ENCODE data around the gene FUOM.
A peak's percentile ranks its signal among the peaks of the same experiment; 100 is the strongest.
"Not testable (repeated sequence)": the region's sequence is repeated elsewhere in the genome, so short reads cannot be mapped to it uniquely, and the experiment has no call there.

The FUOM gene

DNA sequence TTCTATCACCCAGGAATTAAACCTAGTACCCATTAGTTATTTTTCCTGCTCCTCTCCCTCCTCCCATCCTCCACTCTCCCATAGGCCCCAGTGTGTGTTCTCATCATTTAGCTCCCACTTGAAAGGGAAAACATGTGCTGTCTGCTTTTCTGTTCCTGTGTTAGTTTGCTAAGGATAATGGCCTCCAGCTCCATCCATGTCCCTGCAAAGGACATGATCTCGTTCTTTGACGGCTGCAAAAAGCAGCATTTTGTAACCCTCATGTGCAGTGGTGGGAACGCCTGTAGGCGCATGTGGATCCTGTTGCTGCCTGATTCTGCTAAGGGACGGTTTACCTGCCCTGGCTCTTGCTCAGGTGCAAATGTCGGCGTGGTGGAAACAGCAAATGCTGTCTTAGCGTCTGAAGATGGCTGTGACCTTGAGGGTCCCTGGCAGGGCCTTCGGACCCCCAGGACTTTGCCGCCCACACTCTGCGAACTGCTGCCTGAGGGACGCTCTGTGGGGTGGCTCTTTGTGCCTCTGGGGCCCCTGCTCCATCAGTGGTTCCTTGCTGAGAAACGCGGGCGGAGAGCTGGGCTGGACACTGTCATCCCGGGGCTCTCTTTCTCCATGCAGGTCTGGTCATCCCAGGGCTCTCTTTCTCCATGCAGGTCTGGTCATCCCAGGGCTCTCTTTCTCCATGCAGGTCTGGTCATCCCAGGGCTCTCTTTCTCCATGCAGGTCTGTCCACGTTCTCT is 30.6 kb upstream of the FUOM start:
- DNase-seq (ENCODE audit: low read depth in 3 of 3), result no peak

DNA sequence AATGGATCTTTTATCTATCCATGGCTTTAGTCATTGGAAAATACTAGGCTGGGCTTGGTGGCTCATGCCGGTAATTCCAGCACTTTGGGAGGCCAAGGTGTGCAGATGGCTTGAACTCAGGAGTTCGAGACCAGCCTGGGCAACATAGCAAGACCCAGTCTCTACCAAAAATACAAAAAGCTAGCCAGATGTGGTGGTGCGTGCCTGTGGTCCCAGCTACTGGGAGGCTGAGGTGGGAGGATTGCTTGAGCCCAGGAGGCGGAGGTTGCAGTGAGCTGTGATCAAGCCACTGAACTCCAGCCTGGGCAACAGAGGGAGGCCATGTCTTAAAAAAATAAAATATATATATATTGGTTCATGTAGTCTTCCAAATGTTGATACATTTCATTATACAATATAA is 29.1 kb upstream of the FUOM start:
- DNase-seq (ENCODE audit: low read depth in 3 of 3), result not testable (repeated sequence)

DNA sequence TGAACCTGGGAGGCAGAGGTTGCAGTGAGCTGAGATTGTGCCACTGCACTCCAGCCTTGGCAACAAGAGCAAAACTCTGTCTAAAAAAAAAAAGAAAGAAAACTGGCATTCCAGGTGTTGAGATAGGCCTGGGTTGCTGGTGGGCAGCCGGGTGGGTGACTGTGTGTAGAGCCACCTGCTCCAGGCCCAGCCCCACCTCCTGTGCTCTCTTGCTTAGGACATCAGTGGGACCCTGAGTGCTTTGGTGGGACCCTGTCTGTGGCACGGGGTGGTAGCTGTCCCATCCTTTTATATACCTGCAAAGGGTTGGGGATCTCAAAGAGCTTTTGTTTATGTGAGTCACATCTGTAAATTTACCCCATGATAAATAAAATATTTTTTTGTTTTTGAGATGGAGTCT is 27.4 kb upstream of the FUOM start:
- DNase-seq (ENCODE audit: low read depth in 3 of 3), result no peak

DNA sequence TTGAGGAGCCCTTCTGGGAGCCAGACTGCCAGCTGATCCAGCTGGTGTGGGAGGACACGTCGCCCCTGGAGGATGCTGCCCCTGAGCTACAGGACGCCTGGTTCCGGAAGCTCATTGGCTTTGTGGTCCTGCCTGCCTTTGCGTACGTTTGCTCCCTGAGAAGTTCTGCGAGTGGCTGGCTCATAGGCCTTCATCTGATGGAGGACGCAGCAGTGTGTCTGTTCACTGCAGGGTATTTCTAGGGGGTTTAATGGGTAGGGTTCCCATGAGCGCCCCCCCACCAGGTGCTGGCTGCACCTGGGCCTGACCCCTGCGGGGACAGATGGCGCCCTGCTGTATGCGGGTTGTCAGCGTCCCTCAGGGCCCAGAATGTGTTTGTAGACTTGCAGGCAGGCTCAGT is 26.3 kb upstream of the FUOM start:
- DNase-seq (ENCODE audit: low read depth in 3 of 3), result no peak

DNA sequence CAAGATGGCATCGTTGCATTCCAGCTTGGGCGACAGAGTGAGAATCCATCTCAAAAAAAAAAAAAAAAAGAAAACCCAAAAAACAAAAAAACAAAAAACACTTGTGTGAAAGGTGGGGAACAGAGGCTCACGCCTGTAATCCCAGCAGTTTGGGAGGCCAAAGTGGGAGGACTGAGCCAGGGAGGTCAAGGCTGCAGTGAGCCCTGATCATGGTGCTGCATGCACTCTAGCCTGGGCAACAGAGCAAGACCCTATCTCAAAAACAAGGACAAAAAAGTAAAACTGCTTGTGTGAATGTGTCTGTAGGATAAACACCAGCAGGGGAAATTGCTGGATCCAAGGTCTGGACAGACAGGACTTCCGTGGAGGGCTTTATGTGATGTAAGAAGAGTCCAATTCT is 25.7 kb upstream of the FUOM start:
- DNase-seq (ENCODE audit: low read depth in 3 of 3), result no peak

DNA sequence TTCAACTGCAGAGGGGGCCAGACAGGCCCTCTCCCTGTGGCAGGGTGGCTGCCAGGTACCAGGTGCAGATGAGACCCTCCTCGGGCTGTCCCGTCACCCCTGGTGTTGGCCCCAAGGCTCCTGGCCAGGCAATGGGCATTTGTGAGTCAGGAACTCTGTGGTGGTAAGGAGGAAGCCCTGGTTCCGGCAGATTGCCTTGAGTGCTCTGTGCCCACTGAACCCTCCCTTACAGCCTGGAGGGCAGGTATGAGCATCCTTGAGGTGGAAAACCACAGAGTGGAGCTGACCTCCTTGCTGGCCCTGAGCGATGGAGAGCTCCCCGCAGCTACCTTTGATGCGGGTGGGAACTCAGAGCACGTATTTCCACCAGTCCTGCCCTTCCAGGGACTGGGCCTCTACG is 23.2 kb upstream of the FUOM start:
- no peak for DNase-seq (ENCODE audit: low read depth in 3 of 3)

DNA sequence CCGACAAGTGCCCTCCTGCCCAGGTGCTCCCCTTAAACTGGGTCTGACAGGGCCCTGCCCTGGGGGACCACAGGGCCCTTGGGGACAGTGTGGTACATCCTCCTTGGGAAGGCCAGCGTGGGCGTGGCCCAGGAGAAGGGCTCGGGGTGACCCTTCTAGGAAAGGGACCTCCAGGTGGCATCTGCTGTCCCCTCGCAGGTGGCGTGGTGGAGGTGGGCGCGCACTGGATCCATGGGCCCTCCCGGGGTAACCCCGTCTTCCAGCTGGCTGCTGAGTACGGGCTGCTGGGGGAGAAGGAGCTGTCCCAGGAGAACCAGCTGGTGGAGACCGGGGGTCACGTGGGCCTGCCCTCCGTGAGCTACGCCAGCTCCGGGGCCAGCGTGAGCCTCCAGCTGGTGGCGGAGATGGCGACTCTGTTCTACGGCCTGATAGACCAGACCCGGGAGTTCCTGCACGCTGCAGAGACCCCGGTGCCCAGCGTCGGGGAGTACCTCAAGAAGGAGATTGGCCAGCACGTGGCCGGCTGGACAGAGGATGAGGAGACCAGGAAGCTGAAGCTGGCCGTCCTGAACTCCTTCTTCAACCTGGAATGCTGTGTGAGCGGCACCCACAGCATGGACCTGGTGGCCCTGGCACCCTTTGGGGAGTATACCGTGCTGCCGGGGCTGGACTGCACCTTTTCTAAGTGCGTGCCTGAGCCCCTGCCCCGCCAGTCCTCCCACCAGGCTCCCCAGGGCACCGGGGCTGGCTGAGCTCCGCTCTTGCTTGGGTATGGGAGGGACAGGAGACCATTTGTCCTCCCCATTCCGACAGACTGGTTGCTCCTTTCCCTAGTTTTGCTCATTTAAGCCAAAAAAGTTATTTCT is 22.2 kb upstream of the FUOM start:
- DNase-seq (ENCODE audit: low read depth in 3 of 3), result no peak

DNA sequence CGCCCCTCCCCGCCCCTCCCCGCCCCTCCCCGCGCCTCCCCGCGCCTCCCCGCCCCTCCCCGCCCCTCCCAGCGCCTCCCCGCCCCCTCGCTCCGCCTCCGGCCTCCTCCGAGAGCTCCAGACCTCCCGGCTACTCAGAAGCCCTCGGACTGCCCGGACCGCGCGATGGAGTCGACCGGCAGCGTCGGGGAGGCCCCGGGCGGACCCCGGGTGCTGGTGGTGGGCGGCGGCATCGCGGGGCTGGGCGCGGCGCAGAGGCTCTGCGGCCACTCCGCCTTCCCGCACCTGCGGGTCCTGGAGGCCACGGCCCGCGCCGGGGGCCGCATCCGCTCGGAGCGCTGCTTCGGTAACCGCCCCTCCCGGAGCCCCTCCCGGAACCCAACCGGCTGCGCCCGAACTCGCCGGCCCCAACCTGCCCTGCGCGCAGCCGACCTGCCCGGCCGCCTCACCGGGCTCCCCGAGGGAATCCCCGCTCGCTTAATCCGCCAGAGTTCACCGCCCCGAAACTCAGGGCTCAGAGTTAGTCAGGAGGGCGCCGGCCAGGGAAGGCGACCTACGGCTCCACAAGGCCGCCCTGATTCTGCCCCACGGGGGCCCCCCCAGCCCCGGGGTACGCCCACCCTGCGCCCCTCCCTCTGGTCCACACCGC is 21.5 kb upstream of the FUOM start, which contains the start of gene PAOX:
Gene PAOX (plus strand): TSS at position 111 of the 649 bp plus-strand sequence. CDS start 55 bp downstream, at position 166.
- peak in 1 of 3 donors; percentile 53 for DNase-seq (ENCODE audit: low read depth in 3 of 3)

DNA sequence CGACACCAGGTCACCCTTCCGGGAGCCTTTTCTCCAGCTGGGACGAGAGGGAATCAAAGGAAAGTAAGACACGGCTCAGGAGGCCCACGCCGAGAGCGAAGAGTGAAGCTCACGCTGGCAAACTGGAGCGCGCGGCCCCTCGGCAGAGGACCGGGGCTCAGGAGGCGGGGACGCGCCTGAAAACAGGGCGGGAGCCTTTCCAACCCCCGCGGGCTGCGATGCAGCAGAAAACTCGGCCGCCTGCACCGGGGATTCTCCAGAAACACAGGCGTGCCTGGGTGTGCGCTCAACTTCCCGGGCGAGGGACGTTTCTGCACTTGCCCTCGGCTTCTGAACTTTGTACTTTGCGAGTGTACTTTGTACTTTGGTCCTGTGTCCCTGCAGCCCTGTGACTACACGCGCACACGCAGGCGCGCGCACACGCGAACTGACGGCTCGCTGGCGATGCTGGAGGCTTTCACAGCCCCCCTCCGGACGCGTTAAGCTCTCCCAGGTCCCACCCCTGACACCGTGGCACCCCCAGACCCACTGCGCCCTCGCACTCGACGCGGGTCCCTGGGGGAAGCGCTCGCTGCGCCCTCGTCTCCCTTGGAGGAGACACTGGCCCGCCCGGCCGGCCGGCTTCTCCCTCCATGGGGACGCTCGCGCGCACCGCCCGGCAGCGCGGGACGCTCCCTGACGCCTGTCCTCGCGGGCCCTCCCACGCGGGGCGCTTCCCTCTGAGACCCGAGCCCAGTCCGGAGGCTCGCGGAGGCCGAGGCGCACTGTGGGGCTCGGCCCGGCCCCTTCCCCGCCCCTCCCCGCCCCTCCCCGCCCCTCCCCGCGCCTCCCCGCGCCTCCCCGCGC is 20.7 kb upstream of the FUOM start:
- DNase-seq (ENCODE audit: low read depth in 3 of 3), result no peak

DNA sequence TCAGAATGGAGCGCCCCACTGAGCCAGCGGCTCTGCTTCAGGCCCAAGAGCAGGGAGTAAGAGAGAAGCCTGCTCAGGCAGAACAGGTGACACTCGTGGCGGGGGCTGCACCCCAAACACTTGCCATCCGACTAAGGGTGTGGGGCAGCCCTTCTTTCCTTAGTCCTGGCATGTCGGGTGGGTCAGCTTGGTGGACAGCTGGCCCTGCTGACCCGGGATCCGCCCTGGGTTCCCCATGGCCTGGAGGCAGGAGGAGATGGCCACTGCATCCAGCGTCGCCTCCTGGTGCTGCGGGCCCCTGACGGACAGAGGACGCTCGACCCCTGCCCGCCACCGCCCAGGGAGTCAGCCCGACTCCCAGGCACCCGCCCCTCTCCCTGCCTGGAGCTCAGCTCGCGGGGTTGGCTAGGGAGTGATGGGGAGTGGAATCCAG is 20.0 kb upstream of the FUOM start:
- no peak for DNase-seq (ENCODE audit: low read depth in 3 of 3)

DNA sequence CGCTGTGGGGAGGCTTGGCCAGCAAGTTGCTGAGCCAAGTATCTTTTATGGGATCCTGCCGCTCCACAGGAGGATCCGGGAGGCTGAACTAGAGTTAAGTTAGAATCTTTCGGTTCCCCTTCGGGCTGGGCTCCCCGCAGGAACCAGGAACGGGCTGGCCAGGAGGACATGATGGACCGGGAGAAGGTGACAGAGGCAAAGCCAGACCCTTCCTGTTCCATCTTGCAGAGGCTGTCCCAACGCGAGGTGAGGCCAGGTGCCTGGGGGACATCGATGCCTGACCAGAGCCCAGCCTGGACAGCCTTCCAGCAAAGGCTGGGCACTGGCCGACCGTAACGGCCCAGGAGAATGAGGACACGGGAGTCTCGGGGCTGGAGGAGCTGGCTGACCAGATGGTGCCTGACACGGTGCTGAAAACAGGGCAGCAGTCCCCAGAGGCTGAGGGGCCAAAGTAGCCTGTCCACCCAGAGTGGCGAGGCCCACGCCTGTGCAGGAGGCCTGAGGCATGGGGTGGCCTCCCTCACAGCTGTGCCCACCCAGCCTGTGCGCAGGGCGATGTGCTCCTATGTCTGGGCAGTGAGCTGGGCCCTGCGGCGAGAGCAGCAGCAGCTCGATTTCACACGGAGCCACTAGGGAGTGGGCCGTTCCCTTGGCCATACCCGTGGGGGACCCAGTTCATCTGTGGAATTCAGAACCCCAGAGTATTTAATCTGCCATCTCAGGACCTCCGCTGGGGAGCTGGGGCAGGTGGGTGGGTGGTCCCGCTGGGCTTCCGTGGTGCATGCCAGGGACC is 19.4 kb upstream of the FUOM start:
- no peak for DNase-seq (ENCODE audit: low read depth in 3 of 3)

DNA sequence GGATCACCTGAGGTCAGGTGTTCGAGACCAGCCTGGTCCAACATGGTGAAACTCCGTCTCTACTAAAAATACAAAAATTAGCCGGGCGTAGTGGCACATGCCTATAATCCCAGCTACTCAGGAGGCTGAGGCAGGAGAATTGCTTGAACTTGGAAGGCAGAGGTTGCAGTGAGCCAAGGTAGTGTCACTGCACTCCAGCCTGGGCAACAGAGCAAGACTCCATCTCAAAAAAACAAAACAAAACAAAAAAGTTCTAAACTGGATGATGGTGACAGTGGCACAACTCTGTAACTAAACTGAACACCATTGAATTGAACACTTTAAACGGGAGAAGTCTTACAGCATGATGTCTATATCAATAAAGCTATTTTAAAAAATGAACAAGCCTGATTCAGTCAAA is 18.4 kb upstream of the FUOM start:
- not testable (repeated sequence) for DNase-seq (ENCODE audit: low read depth in 3 of 3)

DNA sequence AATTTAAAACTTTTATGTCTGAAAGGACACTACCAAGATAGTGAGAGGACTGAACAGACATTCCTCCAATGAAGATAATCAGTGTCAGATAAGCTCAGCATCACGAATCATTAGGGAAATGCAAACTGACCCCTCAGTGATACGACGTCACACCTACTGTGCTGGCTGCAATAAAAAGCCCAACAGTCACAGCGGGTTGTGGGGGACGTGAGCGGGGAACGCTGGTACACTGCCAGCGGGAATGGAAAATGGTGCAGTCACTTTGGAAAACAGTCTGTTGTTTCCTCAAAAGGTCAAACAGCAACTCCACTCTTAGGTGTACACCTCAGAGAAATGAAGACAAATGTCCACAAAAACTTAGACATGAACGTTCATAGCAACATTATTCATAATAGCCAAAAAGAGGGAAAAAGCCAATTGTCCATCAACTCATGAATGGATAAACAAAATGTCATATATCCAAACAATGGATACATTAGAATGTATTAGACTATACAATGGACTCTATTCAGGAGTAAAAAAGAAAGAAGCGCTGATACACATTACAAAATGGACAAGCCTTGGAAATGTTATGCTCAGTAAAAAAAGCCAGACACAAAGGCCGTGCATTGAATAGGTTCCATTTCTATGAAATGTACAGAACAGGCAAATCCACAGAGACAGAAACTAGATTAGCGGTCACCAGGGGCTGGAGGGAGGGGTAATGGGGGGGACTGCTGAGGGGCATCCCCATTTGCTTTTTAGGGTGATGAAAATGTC is 17.7 kb upstream of the FUOM start:
- no peak for DNase-seq (ENCODE audit: low read depth in 3 of 3)

DNA sequence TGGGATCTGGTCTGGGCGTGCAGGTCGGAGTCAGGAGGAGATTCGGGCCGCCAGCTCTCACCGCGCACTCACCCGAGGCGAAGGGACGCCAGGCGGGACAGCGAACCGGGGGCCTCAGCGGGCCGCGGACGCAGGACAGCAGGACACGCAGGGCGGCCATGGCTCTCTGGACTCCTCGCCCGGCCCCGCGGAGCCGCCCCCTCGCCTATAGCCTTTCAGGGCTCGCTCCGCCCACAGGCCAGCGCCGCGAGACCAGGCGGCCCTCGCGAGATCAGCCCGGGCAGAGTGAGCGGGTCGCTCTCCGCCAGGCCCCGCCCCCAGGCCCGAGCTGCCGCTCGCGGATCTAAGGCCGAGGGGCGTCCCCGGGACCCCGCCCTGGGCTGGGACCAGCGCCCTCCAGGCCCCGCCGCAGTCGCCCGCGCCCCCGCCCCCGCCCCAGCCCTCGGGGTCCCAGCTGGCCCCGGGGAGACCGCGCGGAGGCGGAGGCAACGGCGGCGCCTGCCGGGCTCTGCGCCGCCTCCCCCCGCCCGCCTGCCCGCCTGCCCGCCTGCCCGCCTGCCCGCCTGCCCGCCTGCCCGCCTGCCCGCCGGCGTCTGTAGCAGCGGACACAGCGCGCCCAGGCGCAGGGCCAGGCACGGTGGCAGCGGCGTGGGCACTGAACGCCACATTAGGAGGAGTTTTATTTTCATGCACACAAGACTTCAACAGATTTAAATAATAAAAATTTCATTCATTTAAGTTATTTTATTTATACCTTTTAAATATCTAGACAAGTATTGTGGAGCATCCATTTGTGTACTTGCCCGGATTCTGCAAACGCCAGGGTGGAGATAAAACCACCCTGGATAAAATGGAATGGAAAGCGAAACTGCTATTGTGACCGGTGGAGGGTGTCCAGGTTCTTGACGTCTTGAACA is 15.6 kb upstream of the FUOM start, which contains the start of gene ECHS1:
Gene ECHS1 (minus strand): TSS at position 181 of the 917 bp plus-strand sequence. CDS start 21 bp downstream, at position 160.
- DNase-seq (ENCODE audit: low read depth in 3 of 3), result peak; percentile 86 to 97 (median 88)

DNA sequence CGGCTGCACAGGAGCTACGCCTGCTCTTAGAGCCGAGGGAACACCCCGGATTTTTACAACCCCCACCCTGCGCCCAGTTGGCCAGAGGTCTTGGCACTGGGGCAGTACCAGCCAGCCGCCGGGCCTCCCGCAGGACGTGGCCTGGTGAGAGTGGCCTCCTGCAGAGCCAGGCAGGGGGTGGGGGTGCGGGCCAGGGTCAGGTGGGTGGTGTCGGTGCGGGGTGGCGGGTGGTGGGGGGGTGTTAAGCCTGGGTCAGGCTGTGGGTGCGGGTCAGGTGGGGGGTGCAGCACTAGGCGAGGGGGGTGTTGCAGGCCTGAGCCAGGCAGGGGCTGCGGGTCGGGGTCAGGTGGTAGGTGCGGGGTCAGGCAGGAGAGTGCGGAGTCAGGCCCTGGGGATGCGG is 14.7 kb upstream of the FUOM start:
- DNase-seq (ENCODE audit: low read depth in 3 of 3), result no peak

DNA sequence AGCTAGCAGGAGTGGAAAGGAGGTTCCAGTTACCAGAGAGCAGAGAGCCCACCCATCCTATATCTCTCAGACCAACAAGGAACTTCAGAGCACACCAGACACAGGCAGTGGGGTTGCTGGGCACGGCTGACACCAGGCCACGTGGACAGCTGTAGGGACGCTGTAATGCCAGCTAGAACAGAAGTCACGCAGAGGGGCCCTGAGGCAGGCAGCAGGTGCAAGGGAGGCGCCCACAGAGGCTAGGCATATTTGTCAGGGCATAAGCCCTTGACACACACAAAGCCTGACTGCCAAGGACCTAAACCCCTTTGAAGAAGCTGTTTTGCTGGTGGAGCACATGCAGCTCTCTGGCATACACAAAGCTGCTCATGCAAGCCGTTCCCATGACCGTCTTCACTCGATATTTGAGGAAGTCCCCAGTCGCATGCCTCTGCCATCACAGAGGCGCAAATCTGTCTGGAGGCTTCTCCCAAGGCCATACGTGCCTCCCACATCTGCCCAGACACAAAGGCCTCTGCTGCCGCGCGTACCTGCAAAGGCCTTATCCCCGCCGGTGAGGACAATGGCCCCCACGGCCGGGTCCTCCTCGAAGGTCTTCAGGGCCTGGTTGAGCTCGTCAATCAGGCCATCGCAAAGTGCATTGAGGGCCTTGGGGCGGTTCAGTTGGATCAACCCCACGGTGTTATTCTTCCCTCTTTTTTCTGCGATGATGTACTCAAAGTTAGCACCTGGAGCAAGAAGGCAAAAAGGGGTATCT is 12.4 kb upstream of the FUOM start:
- DNase-seq (ENCODE audit: low read depth in 3 of 3), result no peak

DNA sequence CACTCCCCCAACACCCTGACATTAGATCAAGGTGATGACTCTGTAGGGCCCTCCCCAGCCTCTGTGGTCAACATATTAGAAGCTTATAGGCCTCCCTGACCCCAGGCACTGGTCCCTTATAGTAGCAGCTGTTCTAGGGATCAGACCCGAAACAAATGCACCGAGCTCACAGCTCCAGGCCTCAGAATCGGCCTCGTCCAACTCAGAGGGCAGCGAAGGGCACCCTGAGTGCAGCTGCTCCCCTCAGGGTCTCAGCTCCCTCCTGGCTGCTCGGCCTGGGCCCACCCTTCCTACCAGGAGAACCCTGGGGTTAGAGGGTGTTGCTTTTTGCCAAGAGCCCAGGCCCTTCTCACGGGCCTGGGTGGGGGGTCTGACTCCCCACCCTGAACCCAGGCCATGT is 10.3 kb upstream of the FUOM start:
- DNase-seq (ENCODE audit: low read depth in 3 of 3), result no peak

DNA sequence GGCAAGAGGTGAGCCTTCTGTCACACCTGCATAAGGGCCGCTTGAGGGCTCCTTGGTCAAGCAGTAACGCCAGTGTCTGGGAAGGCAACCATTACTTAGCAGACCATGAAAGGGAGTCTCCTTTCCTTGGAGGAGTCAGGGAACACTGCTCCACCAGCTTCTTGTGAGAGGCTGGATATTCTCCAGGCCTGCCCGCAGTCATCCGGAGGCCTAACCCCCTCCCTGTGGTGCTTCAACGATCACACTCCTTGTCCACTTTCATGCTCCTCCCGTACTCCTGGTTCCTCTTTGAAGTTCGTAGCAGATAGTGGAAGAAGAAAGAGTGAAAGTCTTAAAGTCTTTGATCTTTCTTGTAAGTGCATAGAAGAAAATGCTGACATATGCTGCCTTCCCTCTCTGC is 9.6 kb upstream of the FUOM start:
- DNase-seq (ENCODE audit: low read depth in 3 of 3), result not testable (repeated sequence)

All from stimulated activated CD4-positive, alpha-beta T cell treated with anti-CD3 and anti-CD28 coated beads, TNF-alpha, amount 100 ng/mL, for 48 hours (primary cell).